ENCODE results near the gene DDR1. TPM values are rescaled to one million over a fixed set of nuclear protein-coding genes. Genes with fewer than 3 reads are reported as not detected.

Gene DDR1
- total RNA-seq, 1 donor from 2014 or later = 8.5 TPM

DNA sequence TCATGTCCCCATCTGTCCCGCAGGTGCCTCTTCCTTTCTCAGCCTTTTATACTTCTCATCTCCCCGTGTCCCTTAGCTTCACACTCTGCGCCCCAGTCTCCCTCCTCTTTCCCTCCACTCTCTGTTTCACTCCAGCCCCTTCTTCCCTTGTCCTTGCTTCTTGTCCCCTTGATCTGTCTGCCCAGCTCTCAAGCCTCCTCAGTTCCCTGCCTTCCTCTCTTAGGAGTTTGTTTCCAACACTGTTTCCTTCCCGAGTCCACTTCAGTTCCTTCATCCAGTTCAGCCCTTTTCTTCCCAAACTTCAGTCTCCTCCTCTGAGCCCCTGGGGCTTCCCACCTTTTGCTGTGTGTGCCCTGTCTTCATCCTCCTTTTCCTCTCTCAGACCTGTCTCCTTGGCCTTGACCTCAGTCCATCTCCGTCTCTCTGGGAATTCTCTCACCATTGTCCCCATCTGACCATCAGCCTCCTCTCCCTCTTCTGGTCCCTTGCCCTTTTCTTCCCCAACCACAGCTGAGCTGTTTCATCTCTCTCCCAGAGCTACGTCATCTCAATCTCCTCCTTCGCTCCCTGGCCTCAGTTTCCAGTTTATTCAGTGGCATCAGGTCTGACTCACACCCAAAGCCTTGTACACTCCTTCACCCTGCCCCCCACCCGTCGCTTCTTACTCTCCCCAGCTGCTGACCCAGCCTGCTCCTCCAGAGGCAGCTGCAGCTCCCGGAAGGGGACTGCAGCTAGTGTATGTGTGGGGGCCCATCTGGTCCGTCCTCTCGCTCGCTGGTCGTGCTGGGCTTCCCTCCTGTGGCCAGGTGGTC, 2.7 kb upstream of the DDR1 start:
- no peak for DNase-seq

DNA sequence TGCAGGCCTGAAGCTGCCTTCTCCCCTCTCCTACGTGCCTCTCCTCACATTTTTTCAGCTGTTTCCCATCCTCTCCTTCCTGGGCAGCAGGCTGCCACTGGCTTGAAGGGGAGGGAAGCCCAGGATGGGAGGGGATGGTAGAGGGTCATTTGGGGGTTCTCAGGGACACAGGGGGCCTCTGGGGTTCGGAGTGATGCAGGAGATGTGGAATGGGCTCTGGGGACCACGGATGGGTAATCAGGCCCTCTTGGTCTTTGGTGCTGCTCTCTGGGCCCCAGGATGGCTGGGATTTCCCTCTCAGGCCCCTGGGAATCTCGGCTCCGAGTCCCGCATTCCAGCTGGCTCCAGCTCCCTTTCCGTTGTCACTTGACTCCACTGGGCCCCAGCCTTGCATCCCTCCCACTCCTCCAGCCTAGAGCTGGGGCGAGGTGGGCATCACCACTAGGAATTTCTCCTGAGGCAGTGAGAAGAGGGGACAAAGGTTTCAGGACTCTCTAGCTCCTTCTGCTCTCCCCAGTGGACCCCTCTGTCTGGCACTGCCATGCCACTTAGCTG, 2.0 kb upstream of the DDR1 start:
- DNase-seq = no peak

GRCh38 chr6:30882759-30883684, 1.3 kb upstream of the DDR1 start:
- no peak for DNase-seq

DNA sequence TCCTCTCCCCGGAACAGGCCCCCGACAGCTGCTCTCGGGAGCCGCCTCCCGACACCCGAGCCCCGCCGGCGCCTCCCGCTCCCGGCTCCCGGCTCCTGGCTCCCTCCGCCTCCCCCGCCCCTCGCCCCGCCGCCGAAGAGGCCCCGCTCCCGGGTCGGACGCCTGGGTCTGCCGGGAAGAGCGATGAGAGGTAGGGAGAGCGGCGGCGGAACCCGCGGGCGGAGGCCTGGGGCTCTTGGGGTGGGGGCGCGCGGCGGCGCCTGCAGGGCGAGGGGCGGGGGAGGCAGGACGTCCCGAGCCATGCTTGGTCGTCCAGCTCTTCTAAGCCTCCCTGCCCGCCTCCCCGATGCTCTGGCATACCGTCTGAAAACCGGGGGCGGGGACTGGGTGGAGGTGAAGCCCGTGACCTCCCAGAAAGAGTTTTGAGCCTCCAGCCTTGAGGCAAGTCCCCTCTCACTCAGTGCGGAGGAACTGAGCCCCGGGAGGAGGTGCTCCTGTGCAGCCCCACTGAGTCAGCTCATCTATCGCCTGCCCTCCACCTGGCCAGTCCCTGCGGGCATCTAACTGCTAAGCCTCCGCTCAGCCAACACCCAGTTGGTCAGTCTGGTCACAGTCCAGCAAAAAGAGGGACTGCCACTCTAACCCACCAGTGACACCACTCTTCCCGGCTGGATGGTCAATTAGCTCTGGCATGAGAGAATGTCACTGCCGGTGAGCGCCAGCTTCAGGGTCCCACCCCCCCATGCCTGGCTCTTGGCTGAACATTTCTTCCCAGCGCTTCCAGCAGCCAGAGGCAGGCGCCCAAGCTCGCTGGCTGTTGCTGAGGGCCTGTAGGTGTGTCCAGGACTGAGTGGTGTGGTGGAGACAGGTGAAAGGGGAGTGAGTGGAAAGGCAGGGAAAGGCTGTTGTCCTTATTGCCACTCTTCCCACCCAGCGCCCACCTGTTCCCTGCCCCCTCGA, 482 bp downstream of the DDR1 start:
- peak; percentile 25 for DNase-seq

DNA sequence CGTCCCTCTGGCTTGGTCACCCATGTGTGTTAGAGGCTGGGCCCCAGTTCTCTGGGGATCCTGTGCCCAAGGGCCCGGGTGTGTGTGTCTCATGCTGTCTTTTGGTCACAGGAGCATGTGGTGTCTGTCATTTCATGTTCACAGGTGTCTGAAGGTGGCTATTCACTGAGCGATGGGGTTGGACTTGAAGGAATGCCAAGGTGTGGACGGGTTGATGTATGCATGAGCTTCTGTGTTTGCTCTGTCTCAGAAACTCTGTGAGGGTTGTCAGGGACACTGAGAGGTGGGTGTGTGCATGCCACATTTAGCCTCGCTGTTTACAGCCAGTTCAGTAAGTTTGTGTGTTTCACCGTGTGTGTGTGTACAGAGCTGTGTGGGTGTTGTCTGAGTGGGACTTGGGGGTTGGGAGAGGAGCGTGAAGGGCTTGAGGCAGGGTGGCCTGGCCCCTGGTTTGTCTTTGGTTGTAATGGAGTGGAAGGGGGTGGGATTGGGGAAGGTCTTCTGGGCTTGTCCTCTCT, 1.2 kb downstream of the DDR1 start:
- DNase-seq = peak; percentile 13

DNA sequence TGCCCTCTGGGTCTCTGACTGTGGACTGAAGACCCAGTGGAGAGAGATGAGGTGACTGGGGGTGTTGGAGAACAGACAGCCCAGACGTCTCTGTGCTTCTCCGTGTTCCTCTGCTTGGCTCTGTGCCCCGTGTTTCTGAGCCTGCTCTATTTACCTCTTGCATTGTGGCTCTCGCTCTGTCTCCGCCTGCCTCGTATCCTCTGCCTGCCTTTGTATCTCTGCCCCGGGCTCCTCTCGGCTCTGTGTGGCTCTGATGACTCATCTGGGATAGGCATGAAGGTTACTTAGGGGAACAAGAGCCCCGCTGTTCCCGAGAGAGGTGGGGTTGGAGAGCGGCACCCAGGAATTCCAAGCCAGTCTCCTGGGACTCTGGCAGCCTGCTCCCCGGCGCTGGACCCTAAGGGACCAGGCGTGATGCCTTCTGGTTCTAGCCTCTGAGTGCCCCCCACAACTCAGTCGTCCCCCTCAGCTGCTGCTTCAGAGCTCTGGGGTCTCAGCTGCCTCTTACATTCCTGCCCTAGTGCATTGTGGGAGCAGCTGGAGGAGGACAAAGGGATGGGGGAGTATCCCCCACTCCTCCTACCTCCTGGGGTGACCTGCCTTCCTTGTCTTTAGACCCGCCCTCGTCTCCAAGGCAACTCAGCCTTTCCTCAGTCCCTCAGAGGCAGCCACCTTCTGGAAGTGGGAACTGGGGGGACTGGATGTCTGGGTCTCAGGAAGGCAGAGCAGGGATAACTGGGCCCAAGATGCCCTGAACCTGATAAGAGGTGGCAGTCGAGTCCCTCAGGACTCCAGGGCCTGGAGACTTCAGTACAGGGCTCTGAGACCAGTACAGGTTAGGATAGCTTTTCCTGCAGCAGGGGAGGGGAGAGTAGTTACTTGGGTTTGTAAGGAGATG, 1.9 kb downstream of the DDR1 start:
- peak; percentile 55 for DNase-seq

GRCh38 chr6:30886897-30887255, 2.6 kb downstream of the DDR1 start:
- DNase-seq = no peak

DNA sequence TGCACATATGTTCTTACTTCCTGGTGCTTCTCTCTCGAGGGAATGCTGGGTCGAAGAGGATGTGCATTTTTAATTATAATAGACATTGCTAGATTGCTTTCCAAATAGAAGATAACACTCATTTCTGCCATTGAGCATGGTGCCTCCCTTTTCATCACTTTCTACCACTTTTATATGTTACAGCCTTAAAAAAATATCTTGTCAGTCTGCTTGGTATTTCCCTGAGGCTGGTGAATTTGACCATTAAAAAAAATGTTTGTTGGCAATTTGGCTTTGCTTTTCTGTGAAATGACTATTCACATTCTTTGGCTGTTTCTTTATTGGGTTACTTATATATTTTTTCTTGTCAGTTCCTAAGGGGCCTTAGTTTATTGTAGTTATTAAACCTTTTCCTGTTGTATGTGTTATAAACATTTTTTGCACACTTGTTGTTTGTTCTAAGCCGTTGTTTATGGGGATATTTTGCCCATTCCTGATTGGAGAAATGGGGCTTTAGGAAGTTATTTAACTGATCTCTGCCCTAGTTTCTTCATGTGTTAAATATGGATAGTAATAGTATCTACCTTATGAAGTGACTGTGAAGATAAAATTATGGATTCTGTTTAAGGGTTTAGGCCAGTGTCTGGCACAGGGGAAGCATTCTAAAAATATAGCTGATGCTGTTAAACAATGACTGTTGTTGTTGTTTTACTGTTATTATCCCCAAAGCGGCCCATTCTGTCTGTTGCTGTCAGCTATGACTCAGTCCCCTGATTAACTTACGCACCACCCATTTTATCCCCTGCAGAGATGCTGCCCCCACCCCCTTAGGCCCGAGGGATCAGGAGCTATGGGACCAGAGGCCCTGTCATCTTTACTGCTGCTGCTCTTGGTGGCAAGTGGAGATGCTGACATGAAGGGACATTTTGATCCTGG, 3.8 kb downstream of the DDR1 start:
- DNase-seq = peak; percentile 36

GRCh38 chr6:30888816-30889495, 4.6 kb downstream of the DDR1 start:
- DNase-seq = no peak

DNA sequence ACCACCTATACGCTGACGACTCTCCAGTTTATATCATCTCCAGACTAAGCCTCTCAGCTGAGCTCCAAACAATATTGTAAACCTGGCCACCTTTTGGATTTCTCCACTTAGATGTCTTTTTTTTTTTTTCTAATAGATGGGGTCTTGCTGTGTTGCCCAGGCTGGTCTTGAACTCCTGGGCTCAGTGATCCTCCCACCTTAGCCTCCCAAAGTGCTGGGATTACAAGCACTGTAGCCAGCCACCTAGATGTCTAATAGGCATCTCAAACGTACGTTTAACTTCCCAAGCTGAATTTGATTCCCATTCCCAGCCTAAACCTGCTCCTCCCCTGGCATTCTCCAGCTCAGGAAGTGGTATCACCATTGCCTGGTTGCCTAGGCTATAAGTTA, 5.2 kb downstream of the DDR1 start:
- DNase-seq = no peak

- DNase-seq = peak; percentile 10
Measured at GRCh38 chr6:30889921-30890645, 5.8 kb downstream of the DDR1 start.

GRCh38 chr6:30890646-30891449, 6.5 kb downstream of the DDR1 start:
- DNase-seq = no peak

GRCh38 chr6:30891450-30891723, 7.1 kb downstream of the DDR1 start:
- no peak for DNase-seq

DNA sequence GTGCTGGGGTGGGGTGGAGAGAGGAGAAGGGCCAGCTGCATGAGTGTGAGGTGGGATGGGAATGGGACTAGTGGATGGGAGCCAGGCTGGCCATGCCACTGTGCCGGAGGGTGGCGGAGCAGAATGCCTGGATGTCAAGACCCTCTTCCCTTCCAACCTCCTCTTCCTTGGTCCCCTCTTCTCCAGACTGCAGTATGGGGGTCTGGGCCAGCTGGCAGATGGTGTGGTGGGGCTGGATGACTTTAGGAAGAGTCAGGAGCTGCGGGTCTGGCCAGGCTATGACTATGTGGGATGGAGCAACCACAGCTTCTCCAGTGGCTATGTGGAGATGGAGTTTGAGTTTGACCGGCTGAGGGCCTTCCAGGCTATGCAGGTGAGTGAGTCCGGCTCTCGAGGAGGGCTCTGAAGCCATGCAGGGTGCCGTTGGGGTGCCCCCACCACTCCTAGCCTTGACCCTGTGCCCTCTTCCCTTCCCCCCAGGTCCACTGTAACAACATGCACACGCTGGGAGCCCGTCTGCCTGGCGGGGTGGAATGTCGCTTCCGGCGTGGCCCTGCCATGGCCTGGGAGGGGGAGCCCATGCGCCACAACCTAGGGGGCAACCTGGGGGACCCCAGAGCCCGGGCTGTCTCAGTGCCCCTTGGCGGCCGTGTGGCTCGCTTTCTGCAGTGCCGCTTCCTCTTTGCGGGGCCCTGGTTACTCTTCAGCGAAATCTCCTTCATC, 7.7 kb downstream of the DDR1 start:
- DNase-seq = no peak

GRCh38 chr6:30893001-30893591, 8.8 kb downstream of the DDR1 start:
- DNase-seq = no peak

DNA sequence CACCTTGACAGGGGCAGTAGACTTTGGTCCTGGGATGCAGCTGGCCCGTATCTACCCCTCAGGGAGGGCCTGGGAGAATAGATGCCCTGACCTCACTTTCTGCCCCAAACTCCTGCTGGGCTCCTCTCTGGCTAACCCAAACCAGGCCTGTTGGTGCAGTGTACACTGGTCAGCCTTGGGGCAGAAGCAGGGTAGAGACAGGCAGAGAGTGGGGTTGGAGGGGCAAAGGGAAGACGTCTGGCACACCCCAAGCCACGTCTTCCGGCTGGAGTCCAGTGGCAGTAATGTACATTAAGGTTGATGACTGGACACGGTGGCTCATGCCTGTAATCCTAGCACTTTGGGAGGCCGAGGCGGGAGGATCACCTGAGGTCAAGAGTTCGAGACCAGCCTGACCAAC, 9.3 kb downstream of the DDR1 start:
- no peak for DNase-seq

DNA sequence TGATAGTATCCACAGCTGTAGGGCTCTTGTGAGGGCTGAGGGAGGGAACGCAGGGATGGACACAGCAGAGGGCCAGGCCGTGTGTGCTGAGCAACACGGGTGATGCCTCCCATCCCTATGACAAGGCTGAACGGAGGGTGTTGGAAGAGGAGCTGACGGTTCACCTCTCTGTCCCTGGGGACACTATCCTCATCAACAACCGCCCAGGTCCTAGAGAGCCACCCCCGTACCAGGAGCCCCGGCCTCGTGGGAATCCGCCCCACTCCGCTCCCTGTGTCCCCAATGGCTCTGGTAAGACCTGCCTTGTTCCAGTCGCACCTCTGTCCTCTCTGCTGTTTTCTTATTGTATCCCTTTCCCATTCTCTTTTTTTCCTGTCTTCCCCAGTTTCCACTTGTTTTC, 10.1 kb downstream of the DDR1 start:
- no peak for DNase-seq
